Measurements from ENCODE around the gene SH2D2A. TPM values are rescaled to one million over a fixed set of nuclear protein-coding genes. Genes with fewer than 3 reads are reported as not detected.

SH2D2A gene
- total RNA-seq, 1 experiment from 2014 or later = 0.09 TPM

DNA sequence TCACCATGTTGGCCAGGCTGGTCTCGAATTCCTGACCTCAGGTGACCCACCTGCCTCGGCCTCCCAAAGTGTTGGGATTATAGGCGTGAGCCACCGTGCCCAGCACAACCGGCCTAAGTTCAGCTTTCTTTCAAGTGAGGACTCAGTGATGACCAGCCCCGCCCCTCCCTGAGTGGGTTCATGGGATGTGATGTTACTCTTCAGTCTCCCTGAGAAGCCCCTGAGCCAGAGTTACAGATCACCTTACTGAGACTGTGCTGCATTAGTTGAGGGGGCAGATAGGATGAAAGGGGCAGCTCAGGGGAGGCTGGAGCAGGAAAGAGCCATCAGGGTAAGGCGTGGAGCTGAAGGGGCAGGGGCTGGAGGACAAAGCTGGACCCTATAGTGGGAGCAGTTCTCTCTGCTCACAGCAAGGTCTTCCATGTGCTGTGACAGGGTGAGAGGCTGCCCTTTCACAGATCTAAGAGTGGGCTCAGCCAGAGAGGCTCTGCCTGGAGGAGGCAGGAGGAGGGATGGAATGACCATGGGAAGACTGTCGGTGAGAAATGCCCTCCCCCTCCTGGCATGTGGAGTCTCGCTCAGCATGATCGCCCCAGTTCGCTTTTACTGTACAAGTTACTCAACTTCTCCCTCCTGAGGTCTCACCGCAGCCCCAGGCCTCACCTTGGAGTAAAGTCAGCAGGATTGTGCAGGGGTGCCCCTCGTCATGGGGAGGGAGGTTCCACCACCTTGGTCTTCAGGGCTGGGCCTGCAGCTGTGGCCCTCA lies 13.4 kb downstream of the SH2D2A start:
- DNase-seq (ENCODE audit: low spot score) = no peak

- no peak for DNase-seq (ENCODE audit: low spot score)
Measured at GRCh38 chr1:156802421-156802935, 14.2 kb downstream of the SH2D2A start.

- DNase-seq (ENCODE audit: low spot score) = no peak
Measured at GRCh38 chr1:156801409-156802121, 15.1 kb downstream of the SH2D2A start.

- peak; percentile 80 for DNase-seq (ENCODE audit: low spot score)
Measured at GRCh38 chr1:156797212-156797871, 19.3 kb downstream of the SH2D2A start.

- DNase-seq (ENCODE audit: low spot score) = peak; percentile 78
Measured at GRCh38 chr1:156796340-156797097, 20.1 kb downstream of the SH2D2A start.

DNA sequence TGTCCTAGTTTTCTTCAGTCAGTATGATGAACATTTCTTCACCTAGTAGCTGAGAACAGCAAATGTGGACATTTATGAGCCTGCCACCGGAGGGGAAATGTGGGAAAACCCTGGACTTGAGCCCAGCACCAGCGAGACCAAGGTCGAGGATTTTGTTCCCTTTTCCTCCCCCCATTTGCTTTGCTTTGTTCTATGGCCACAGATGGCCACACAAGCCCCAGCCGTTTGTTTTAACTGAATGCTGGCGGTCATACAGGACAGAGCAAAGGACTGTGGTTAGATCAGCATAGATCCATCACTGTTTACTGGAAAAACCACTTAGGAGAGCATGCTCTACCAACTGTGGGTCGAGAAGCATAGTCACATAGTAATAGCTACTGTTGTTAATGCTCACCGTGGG lies 20.9 kb downstream of the SH2D2A start:
- peak; percentile 75 for DNase-seq (ENCODE audit: low spot score)

DNA sequence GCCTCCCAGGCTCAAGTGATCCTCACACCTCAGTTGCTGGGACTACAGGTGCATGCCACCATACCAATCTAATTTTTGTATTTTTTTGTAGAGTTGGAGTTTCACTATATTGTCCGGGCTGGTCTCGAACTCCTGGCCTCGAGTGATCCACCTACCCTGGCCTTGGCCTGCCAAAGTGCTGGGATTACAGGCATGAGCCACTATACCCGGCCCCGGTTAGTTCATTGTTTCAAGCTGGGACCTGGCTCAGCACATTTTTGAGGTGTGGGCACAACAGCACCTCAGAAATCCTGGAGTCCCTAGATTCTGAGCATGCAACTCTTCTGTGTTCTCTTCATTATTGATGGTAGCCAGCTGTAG lies 21.3 kb downstream of the SH2D2A start:
- DNase-seq (ENCODE audit: low spot score) = no peak

DNA sequence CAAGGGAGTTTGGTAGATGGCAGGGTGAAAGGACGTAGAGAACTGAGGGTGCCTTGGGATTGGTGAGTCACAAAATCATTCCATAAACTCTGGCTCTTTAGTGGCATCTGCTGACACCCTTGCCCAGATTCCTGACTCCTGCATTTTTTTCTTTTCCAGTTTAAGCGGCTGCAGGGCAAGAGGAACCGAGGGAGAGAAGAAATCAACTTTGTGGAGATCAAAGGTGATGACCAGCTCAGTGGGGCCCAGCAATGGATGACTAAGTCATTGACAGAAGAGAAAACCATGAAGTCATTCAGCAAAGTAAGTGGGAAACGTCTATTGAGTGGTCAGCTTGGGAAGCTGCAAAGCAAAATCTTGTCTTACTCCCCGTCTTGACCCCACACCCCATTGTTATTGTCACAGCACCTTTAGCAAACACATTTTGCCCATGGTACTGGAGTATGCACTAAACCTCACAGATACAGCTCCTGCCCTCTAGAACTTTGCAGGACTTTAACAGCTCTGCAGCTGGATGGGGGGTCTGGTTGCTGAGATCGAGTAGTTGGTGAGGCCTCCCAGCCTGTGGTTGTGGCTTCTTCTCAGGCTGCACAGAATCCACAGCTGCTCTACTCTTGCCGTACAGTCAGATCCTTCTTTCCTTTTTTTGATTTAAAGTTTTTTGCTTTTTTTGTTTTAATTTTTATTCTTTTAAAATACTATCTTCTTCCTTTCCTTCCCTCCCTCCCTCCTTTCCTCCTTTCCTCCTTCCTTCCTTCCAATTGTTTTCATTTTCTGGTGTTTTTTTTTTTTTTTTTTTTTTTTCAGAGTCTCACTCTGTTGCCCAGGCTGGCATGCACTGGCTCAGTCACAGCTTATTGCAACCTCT lies 21.9 kb downstream of the SH2D2A start:
- DNase-seq (ENCODE audit: low spot score) = peak; percentile 53

DNA sequence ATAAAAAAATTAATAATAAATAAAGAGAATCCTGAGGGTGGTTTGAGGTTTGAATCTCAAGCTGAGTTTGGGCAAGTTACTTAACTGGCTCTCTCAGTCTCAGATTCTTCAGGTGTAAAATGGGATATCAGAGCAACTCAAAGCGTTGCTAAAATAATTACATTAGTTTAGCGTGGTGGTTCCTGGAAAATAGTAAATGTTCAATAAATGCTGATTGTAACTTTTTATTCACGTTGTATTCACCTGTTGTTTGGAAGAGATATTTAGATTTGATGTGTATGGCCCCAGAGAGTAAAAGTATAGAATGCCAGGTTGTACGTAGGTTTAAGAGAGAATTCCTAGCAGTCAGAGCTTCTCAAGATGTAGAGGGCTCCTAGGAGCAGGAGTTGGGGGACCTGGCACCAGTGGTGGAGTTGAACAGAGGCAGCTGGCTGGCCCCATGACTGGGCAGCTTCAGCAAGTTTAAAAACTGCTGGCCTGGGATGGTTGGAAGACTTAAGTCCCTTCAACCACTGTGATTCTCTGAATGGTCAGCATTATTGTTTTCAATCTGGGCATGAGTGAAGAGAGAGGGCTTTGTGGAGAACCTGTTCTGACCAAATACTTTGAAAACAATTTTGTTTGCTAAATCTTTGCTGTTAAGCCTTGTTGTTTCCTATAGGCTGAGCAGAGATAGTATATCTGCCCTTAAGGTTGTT lies 26.9 kb downstream of the SH2D2A start:
- DNase-seq (ENCODE audit: low spot score) = no peak

- no peak for DNase-seq (ENCODE audit: low spot score)
Measured at GRCh38 chr1:156788136-156788535, 28.5 kb downstream of the SH2D2A start.

DNA sequence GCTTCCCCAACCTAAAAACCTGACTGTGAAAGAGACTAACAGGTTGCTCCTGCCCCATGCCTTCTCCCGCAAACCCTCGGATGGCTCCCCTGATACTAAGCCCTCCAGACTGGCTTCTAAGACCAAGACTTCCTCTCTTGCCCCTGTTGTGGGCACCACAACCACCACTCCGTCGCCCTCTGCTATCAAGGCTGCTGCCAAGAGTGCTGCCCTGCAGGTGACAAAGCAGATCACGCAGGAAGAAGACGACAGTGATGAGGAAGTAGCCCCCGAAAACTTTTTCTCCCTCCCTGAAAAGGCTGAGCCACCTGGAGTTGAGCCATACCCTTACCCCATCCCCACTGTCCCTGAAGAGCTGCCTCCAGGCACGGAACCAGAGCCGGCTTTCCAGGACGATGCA lies 30.0 kb downstream of the SH2D2A start:
- DNase-seq (ENCODE audit: low spot score) = no peak

DNA sequence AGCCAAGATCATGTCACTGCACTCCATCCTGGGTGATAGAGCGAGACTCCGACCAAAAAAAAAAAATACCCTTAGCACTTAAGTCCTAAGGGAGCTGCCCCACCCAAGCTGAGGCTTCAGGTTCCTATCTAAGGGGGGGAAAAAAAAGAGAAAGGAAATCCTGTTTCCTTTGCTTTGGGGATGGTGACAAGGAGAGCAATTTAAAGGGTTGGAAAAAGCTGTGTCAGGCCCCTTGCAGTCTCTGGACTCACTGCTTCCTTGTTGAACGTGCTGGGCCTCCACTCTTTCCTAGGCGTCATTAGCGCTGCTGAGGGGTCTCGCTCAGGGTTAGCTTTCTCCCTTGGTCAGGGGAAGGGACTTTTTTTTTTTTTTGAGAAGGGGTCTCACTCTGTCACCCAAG lies 31.2 kb downstream of the SH2D2A start:
- no peak for DNase-seq (ENCODE audit: low spot score)

GRCh38 chr1:156781585-156782186 lies 35.0 kb downstream of the SH2D2A start:
- peak; percentile 65 for DNase-seq (ENCODE audit: low spot score)

DNA sequence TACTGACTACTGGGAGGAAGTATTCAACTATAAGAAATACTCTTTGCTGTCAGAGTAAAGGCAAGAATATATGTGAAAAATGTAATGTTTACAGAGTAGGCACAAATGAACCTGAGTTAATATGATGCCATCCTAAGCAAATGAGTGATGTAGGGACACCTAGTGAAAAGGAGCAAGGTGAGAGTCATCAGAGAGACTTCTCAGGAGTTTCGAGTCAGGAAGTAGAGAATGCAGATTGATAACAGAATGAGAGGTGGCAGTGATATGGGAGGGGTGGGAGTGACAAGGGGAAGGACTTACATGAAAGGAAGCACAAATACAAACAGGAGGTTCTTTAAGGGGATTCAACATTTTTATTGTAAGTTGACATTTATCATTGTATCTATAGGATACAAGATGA lies 39.1 kb downstream of the SH2D2A start:
- DNase-seq (ENCODE audit: low spot score) = no peak

DNA sequence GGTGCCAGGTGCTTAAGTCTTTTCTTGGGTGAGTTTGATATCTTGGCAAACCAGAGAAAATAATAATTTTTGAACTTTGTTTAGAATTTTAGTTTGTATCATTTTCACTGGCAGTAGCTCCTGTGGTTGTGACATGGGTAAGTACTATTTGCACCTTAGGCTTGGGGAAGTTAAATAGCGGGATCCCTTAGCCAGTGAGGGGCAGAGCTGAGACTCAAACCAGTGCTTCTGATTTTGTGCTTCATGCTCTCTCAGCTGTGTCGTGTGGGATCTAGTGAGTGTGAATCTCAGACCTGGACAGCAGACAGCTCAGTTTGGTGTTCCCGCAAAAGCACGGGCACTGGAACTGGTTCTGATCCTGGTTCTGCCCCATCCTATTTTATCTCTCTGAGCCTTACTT lies 39.7 kb downstream of the SH2D2A start:
- DNase-seq (ENCODE audit: low spot score) = no peak

DNA sequence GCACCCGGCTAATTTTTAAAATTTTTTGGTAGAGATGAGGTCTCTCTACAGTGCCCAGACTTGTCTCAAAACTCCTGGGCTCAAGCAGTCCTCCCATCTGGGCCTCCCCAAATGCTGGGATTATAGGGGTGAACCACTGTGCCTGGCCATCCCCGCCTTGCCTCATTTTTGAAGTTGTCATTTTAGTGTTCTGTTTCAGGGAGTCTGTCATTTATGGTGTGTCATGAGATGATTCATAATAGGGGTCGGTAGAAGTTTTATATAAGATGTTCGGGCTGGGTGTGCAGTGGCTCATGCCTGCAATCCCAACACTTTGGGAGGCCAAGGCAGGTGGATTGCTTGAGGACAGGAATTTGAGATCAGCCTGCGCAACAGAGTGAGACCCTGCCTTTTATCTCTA lies 40.8 kb downstream of the SH2D2A start:
- no peak for DNase-seq (ENCODE audit: low spot score)

GRCh38 chr1:156773607-156774006 lies 43.0 kb downstream of the SH2D2A start:
- DNase-seq (ENCODE audit: low spot score) = no peak

- no peak for DNase-seq (ENCODE audit: low spot score)
Measured at GRCh38 chr1:156772728-156773497, 43.7 kb downstream of the SH2D2A start.

DNA sequence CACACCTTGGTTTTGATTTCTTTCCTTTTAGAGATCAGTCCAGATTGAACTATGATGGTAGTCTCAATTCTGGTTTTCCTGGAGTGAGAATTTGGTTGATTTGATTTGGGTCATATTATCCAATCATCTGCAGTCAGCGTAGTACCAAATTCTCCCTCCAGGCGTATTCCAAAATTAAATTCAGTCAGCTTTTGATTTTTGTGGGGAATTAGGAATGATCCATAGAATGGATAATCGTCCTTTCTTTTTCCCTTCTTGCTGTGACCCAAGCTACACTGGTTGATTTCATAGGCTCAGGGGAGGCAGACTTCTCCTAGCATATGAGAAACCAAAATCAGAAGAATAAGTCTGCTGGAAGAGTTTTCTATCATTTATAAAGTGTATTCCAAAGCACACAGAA lies 44.4 kb downstream of the SH2D2A start:
- DNase-seq (ENCODE audit: low spot score) = no peak
